Esophagus muscularis mucosa (tissue), 4 donors: ENCODE measurements around the gene GPR62. TPM values are rescaled to one million over a fixed set of nuclear protein-coding genes. Genes with fewer than 3 reads are reported as not detected.

Experiments used
- DNase-seq: peaks from one replicate; pipeline ENCODE4 v3.0.0-alpha.2; 2017; ENCODE audit errors: extremely low spot score
- H3K27ac ChIP-seq, 4 donors: fragments of 200-600 bp; sonication (generic); replicated peaks in 1 of 4; 1 replicate in 3 of 4; 2 replicates in 1 of 4; pipeline ENCODE4 v1.5.1; 2016 to 2019; ENCODE audit warnings: mild to moderate bottlenecking in 1 of 4
- H3K27me3 ChIP-seq, 4 donors: fragments of 200-600 bp; sonication (generic); one replicate each; pipeline versions ENCODE4 v1.5.1 to v1.6.0; 2016 to 2019
- H3K36me3 ChIP-seq, 4 donors: fragments of 200-600 bp; sonication (generic); one replicate each; pipeline ENCODE4 v1.5.1; 2016 to 2019
- H3K4me1 ChIP-seq, 4 donors: fragments of 200-600 bp; sonication (generic); one replicate each; pipeline ENCODE4 v1.5.1; 2016 to 2019
- H3K4me3 ChIP-seq, 4 donors: fragments of 200-600 bp; sonication (generic); 1 replicate in 2 of 4; 2 replicates in 2 of 4; pipeline ENCODE4 v1.5.1; 2016 to 2019; ENCODE audit warnings: mild to moderate bottlenecking in 4 of 4, moderate library complexity in 1 of 4
- H3K9me3 ChIP-seq, 4 donors: fragments of 200-600 bp; sonication (generic); 1 replicate in 3 of 4; 2 replicates in 1 of 4; pipeline ENCODE4 v1.5.1; 2016 to 2019
- CTCF ChIP-seq, 3 experiments: fragments of 200-600 bp in 2 of 3; fragments of 450-650 bp in 1 of 3; sonication (generic) in 2 of 3; IDR thresholded peaks; one replicate each; pipeline ENCODE4 v1.5.1; 2017 to 2019; ENCODE audit warnings: antibody characterized with exemption in 3 of 3, mild to moderate bottlenecking in 2 of 3, moderate library complexity in 1 of 3
- EP300 ChIP-seq: sonication (generic); formaldehyde crosslinking; IDR thresholded peaks from one replicate; pipeline ENCODE4 v1.6.1; 2017; ENCODE audit warnings: antibody characterized with exemption
- POLR2A ChIP-seq: fragments of 450-650 bp; IDR thresholded peaks from one replicate; pipeline ENCODE4 v1.6.1; 2017; ENCODE audit warnings: antibody characterized with exemption, moderate library complexity, mild to moderate bottlenecking, low read depth
- POLR2AphosphoS5 ChIP-seq, 2 donors: sonication (generic); formaldehyde crosslinking; IDR thresholded peaks; one replicate each; pipeline ENCODE4 v1.6.1; 2017; ENCODE audit warnings: antibody characterized with exemption in 2 of 2
- WGBS: methylation state at CpG from one replicate; pipeline ENCODE4 v1.1.5; 2018; 5-methylcytosine and 5-hydroxymethylcytosine counted together
- intact Hi-C: fragments of 100-400 bp; cut with DNase I; formaldehyde crosslinking; loops from one replicate; pipeline ENCODE4 v1.15.1; 2023
- total RNA-seq, 4 donors: library from RNA; depleted of rRNA; stranded (reverse); fragments of >200 nt; gene quantifications; one replicate each; pipeline versions ENCODE4 v1.1.0 to v1.2.1, GENCODE V29; 2016

Gene GPR62
- total RNA-seq, 4 donors from 2014 or later, result 0.11 to 0.42 (median 0.18) TPM

DNA sequence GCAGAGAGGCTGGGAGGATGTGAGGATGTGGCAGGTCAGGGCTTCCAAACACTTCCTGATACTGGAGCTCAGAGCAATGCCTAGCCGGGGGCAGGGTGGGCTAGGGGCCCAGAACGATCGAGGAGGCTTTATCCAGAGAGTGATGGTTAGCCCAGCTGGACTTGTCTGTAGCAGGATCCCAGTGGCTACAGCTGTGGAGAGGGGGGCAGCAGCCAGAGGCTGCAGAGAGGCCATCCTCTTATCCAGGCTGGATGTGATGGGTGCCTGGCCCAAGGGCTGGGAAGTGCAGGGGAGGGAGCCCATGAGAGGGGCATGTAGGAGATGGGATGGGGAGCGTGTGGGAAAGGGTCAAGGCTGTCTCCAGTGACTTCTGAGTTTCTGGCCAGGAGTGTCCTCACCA, 8.4 kb upstream of the GPR62 start:
- intact Hi-C loops, result no loop called here
- H3K4me1 ChIP-seq, result peaks cover 14 to 16% (median 15%) of the 10 kb centered on the region in 4 donors
- DNase-seq, result no peak
- H3K9me3 ChIP-seq, result no peaks in the 10 kb centered on the region
- no peaks in the 10 kb centered on the region for H3K27me3 ChIP-seq
- no peak overlapping the region for H3K27ac ChIP-seq
- 88% methylated on average over 4 of the region's 4 CpGs for WGBS
- no peak overlapping the region for H3K4me3 ChIP-seq
- TF ChIP-seq CTCF (IDR thresholded peaks at IDR 0.05), result no peak
- no peak for TF ChIP-seq POLR2AphosphoS5 (IDR thresholded peaks at IDR 0.05)
- TF ChIP-seq EP300, result no peak
- no peak for TF ChIP-seq POLR2A
- H3K36me3 ChIP-seq, result peaks cover 0 to 57% (median 41%) of the 10 kb centered on the region in 4 donors

DNA sequence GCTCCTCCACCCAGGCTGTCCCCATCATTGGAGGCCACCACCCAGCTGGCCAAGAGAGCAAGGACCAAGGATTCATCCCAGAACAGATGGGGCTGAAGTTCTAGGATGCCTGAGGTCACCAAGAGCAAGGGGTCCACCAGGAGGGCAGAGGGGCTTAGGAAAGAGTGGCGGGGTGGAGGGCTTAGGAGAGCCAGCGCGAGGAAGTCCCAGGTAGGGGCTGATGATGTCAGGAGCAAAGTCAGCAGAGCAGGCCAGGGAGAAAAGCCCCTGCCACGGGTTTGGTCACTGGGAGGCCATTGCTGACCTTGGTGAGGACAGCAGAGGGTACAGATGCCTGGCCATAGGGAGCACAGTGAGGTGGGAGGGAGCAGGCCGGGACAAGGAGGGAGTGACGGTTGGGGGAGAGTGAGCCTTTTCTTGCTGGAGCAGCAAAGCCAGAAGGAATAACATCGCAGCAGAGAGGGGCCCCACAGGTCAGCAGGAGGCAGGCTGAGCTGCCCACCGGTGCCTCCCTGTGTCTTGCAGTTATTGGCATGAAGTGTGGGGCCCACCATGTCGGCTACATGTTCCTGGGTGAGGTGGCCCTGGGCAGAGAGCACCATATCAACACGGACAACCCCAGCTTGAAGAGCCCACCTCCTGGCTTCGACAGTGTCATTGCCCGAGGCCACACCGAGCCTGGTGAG, 7.8 kb upstream of the GPR62 start:
- intact Hi-C loops, result no loop called here
- peaks cover 12 to 14% (median 13%) of the 10 kb centered on the region in 4 donors for H3K4me1 ChIP-seq
- H3K27me3 ChIP-seq, result no peaks in the 10 kb centered on the region
- H3K4me3 ChIP-seq, result no peak overlapping the region
- no peaks in the 10 kb centered on the region for H3K9me3 ChIP-seq
- no peak for DNase-seq
- no peak overlapping the region for H3K27ac ChIP-seq
- TF ChIP-seq EP300 (no peak), CTCF (IDR thresholded peaks at IDR 0.05) (no peak), POLR2A (no peak), POLR2AphosphoS5 (IDR thresholded peaks at IDR 0.05) (no peak)
- peaks cover 0 to 57% (median 41%) of the 10 kb centered on the region in 4 donors for H3K36me3 ChIP-seq
- 73% methylated on average over 12 of the region's 13 CpGs for WGBS

DNA sequence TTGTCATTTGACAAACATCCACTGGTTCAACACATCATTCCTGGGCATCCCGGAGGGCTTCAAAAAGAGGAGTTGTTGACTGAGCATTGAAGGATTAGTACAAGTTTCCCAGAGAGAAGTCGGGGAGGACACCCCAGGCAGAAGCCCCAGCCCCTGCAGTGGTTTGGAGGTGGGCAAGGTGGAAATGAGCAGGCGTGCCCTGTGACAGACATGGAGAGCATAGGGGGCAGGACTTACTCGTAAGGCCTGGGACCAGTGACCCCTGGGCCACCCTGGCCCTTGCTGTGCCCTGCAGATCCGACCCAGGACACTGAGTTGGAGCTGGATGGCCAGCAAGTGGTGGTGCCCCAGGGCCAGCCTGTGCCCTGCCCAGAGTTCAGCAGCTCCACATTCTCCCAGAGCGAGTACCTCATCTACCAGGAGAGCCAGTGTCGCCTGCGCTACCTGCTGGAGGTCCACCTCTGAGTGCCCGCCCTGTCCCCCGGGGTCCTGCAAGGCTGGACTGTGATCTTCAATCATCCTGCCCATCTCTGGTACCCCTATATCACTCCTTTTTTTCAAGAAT, 7.1 kb upstream of the GPR62 start:
- Histone ChIP-seq H3K4me3 (no peak overlapping the region), H3K9me3 (no peaks in the 10 kb centered on the region), H3K27me3 (no peaks in the 10 kb centered on the region), H3K36me3 (peaks cover 0 to 57% (median 41%) of the 10 kb centered on the region in 4 donors), H3K4me1 (peaks cover 5 to 6% (median 5%) of the 10 kb centered on the region in 4 donors), H3K27ac (no peak overlapping the region)
- DNase-seq, result no peak
- intact Hi-C loops, result no loop called here
- WGBS, result 80% methylated on average over 7 of the region's 10 CpGs
- TF ChIP-seq CTCF (IDR thresholded peaks at IDR 0.05) (no peak), POLR2A (no peak), POLR2AphosphoS5 (IDR thresholded peaks at IDR 0.05) (no peak), EP300 (no peak)

DNA sequence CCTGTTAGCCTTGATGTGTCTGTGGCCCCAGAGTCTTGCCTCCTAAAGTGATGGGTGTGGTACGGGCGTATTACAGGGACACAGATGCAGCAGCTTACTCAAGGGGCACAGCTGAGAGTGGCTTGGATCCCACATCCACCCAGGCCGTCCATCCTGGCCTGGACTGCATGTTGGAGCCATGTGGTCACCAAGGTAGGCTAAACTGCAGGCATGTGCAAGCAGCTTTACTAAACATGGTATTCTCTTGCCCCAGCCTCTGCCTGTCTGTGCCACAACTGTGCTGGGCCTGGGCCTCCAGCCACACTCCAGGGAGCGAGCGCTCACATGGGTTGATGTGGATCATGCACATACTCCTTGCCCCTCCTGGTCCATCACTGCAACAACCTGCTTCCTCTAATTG, 6.1 kb upstream of the GPR62 start:
- Histone ChIP-seq H3K27ac (no peak overlapping the region), H3K9me3 (no peaks in the 10 kb centered on the region), H3K27me3 (no peaks in the 10 kb centered on the region), H3K4me1 (no peaks in the 10 kb centered on the region), H3K36me3 (peaks cover 0 to 55% (median 40%) of the 10 kb centered on the region in 4 donors), H3K4me3 (no peak overlapping the region)
- no peak for DNase-seq
- WGBS, result 86% methylated on average over 5 of the region's 5 CpGs
- TF ChIP-seq POLR2A (no peak), POLR2AphosphoS5 (IDR thresholded peaks at IDR 0.05) (no peak), CTCF (IDR thresholded peaks at IDR 0.05) (no peak), EP300 (no peak)
- intact Hi-C loops, result no loop called here
